Sigmoid colon (tissue), 3 donors: Measurements from ENCODE around the gene DUSP14.

Experiments used
- POLR2A ChIP-seq, 2 donors: fragments of 450-650 bp; IDR thresholded peaks; one replicate each; pipeline ENCODE4 v1.6.1; 2016; ENCODE audit warnings: antibody characterized with exemption in 2 of 2, mild to moderate bottlenecking in 2 of 2, moderate library complexity in 2 of 2
- TF ChIP-seq, protein P1 (sequence below), 4 experiments: fragments of 450-650 bp in 3 of 4; fragments of 200-600 bp in 1 of 4; IDR thresholded peaks; one replicate each; pipeline ENCODE4 v1.5.1; 2016 to 2019; ENCODE audit warnings: antibody characterized with exemption in 4 of 4, mild to moderate bottlenecking in 3 of 4, moderate library complexity in 2 of 4

DNA sequence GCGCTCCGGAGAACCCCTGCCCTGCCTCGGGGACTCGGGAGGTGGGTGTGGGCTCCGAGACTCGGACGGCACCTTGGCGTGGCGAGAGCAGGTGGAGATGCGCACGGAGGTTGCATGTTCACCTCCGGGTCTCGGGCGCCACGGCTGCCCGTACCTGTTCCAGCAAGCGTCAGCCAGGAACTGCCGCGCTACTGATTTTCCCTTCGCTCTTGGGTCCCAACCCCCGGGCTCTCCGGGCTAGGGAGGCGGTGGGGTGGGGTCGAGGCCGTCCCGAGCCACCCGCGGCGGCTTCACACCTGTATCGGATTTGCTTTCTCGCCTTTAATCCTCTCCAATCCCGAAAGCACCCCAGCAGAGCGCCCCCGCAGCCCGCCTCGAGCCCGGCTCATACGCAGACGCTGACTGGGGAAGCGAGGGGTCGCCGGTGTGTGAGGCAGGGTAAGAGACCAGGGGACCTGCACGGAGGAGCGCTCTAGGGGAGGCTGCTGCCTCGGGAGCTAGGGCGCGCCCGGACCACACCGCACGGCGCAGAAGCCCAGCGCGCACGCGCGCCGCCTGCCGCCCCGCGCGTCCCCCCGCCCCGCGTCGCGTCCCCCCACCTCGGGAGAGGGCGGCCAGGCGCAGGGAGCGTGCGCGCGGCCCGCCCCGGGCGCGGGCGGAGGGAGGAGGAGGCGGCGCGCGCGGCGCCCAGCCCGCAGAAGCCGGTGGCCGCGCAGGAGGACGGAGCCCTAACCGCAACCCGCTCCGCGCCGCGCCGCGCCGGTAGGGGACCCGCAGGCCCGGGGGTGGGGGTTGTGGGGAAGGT is at the start of gene DUSP14:
- TF ChIP-seq, protein P1, sequence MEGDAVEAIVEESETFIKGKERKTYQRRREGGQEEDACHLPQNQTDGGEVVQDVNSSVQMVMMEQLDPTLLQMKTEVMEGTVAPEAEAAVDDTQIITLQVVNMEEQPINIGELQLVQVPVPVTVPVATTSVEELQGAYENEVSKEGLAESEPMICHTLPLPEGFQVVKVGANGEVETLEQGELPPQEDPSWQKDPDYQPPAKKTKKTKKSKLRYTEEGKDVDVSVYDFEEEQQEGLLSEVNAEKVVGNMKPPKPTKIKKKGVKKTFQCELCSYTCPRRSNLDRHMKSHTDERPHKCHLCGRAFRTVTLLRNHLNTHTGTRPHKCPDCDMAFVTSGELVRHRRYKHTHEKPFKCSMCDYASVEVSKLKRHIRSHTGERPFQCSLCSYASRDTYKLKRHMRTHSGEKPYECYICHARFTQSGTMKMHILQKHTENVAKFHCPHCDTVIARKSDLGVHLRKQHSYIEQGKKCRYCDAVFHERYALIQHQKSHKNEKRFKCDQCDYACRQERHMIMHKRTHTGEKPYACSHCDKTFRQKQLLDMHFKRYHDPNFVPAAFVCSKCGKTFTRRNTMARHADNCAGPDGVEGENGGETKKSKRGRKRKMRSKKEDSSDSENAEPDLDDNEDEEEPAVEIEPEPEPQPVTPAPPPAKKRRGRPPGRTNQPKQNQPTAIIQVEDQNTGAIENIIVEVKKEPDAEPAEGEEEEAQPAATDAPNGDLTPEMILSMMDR (IDR thresholded peaks at IDR 0.05) = no peak
- TF ChIP-seq POLR2A (IDR thresholded peaks at IDR 0.05) = no peak
